GM23248 (cell line): ENCODE measurements around the gene P2RX2. TPM values are rescaled to one million over a fixed set of nuclear protein-coding genes. Genes with fewer than 3 reads are reported as not detected.

Source experiments
- DNase-seq: peaks from one replicate; pipeline ENCODE4 v3.0.0-alpha.2; 2015
- H2AFZ ChIP-seq: fragments of 200-600 bp; sonication (generic); 2 replicates; pipeline ENCODE4 v1.6.1; 2016; ENCODE audit warnings: antibody characterized with exemption
- H3F3A ChIP-seq: fragments of 200-600 bp; sonication (generic); 2 replicates; pipeline ENCODE4 v1.6.1; 2016; ENCODE audit warnings: mild to moderate bottlenecking, antibody characterized with exemption, mixed run types; ENCODE audit not compliant: insufficient read depth
- H3K27ac ChIP-seq: fragments of 200-600 bp; sonication (generic); 2 replicates; pipeline ENCODE4 v1.5.1; 2016; ENCODE audit warnings: mild to moderate bottlenecking
- H3K27me3 ChIP-seq: fragments of 200-600 bp; sonication (generic); replicated peaks from 2 replicates; pipeline ENCODE4 v1.6.1; 2016; ENCODE audit warnings: mild to moderate bottlenecking; ENCODE audit not compliant: insufficient read depth
- H3K36me3 ChIP-seq: fragments of 200-600 bp; sonication (generic); 2 replicates; pipeline ENCODE4 v1.6.1; 2016; ENCODE audit warnings: low read depth, mild to moderate bottlenecking
- H3K4me1 ChIP-seq: fragments of 200-600 bp; sonication (generic); 2 replicates; pipeline ENCODE4 v1.6.1; 2016; ENCODE audit warnings: mild to moderate bottlenecking; ENCODE audit not compliant: insufficient read depth
- H3K4me2 ChIP-seq: fragments of 200-600 bp; sonication (generic); one replicate; pipeline ENCODE4 v1.6.1; 2016; ENCODE audit warnings: mild to moderate bottlenecking; ENCODE audit not compliant: unreplicated experiment
- H3K4me3 ChIP-seq: fragments of 200-600 bp; sonication (generic); 2 replicates; pipeline ENCODE4 v1.5.1; 2016; ENCODE audit warnings: mild to moderate bottlenecking
- H3K79me2 ChIP-seq: fragments of 200-600 bp; sonication (generic); 2 replicates; pipeline ENCODE4 v1.6.1; 2016; ENCODE audit warnings: mild to moderate bottlenecking; ENCODE audit not compliant: insufficient read depth
- H3K9ac ChIP-seq: fragments of 200-600 bp; sonication (generic); 2 replicates; pipeline ENCODE4 v1.6.1; 2016; ENCODE audit warnings: mild to moderate bottlenecking
- H3K9me2 ChIP-seq: fragments of 200-600 bp; sonication (generic); 2 replicates; pipeline ENCODE4 v1.6.1; 2016; ENCODE audit warnings: mixed run types, mild to moderate bottlenecking, moderate library complexity; ENCODE audit not compliant: insufficient read depth
- H3K9me3 ChIP-seq: fragments of 200-600 bp; sonication (generic); one replicate; pipeline ENCODE4 v1.6.1; 2017; ENCODE audit warnings: low read depth
- H4K20me1 ChIP-seq: fragments of 200-600 bp; sonication (generic); 2 replicates; pipeline ENCODE4 v1.6.0; 2016; ENCODE audit not compliant: insufficient read depth
- EZH2 ChIP-seq: fragments of 200-600 bp; sonication (generic); IDR thresholded peaks from 2 replicates; pipeline ENCODE4 v1.6.1; 2018; ENCODE audit warnings: antibody characterized with exemption, mild to moderate bottlenecking; ENCODE audit not compliant: insufficient read depth, poor library complexity, severe bottlenecking
- EZH2phosphoT487 ChIP-seq: fragments of 200-600 bp; sonication (generic); IDR thresholded peaks from 2 replicates; pipeline ENCODE4 v1.6.1; 2018; ENCODE audit warnings: antibody characterized with exemption, moderate library complexity, mild to moderate bottlenecking, low read depth; ENCODE audit not compliant: insufficient read depth
- WGBS, 2 experiments: methylation state at CpG; one replicate each; pipeline ENCODE4 v1.1.6; 2015 to 2017; ENCODE audit warnings: low lambda C conversion rate in 2 of 2, low coverage in 1 of 2; ENCODE audit errors: missing lambda C conversion rate in 2 of 2; 5-methylcytosine and 5-hydroxymethylcytosine counted together
- in situ Hi-C: fragments of 300-500 bp; cut with MboI; formaldehyde crosslinking; loops from 2 replicates; pipeline ENCODE4 v1.15.0; 2020
- polyA plus RNA-seq: library from polyadenylated mRNA; unstranded; fragments of >200 nt; fragmentation: Nextera tagmentation; extraction: Ambion mirVana; gene quantifications from 2 replicates; pipeline ENCODE4 v1.2.1, GENCODE V29; 2016
- total RNA-seq: library from RNA; depleted of rRNA; stranded (reverse); fragments of >200 nt; shearing (Covaris generic); gene quantifications from 2 replicates; pipeline ENCODE4 v1.2.3, GENCODE V29; 2014

Gene P2RX2
- total and polyA plus RNA-seq, 2 experiments from 2014 or later = not detected

DNA sequence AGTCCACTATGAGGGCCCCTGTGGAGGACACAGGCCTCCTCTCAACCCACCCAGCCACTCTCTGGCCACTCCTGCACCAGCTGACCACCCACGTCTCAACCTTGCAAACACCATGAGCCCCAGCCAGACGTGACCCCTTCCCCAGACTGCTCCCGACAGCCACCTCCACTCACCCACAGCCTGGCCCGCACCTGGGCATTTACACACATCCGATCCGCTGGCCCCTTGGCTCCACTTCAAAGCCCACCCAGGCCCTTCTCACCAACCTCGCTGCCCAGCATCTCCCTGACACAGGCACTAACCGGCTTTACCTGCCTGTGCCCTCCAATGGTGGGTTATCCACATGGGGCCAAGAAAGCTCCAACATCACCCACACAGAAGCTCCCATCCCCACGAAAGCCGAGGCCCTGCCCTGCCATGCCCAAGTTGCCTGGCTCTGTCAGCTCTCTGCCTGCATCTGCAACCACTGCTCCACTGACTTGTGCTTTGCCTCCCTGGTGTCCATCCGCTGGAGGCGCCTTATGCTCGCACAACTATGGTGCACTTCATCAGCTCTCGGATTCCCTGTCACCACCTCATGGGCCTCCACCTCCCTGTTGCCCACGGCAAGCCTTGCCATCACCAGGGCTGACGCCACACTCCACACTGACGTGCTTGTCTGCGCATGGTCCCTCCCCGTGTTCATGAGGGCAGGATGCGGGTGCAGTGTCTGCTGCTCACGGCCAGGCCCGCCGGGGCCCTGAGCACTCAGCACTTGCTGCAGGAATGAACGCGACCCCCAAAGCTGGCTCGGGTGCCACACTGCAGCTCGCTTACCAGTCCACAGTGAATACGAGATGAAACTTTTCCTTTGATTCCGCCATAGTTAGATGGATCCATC lies 16.7 kb downstream of the P2RX2 start:
- in situ Hi-C loops = no loop called here
- WGBS, 2 experiments = 97% methylated on average over 29 of the region's 29 CpGs
- H3K9me2 ChIP-seq = no peaks in the 10 kb centered on the region
- no peak overlapping the region for H3K4me2 ChIP-seq
- no peaks in the 10 kb centered on the region; the same call in 1 of the 2 replicates for H3K36me3 ChIP-seq
- H4K20me1 ChIP-seq = no peaks in the 10 kb centered on the region
- H3F3A ChIP-seq = no peaks in the 10 kb centered on the region
- H3K4me1 ChIP-seq = no peaks in the 10 kb centered on the region
- no peak overlapping the region for H3K27ac ChIP-seq
- no peak overlapping the region for H3K4me3 ChIP-seq
- no peaks in the 10 kb centered on the region for H3K9me3 ChIP-seq
- TF ChIP-seq EZH2 (no peak), EZH2phosphoT487 (no peak)
- H3K79me2 ChIP-seq = no peaks in the 10 kb centered on the region
- DNase-seq = no peak
- H3K9ac ChIP-seq = no peak overlapping the region
- H3K27me3 ChIP-seq = no peaks in the 10 kb centered on the region
- H2AFZ ChIP-seq = no peak overlapping the region

DNA sequence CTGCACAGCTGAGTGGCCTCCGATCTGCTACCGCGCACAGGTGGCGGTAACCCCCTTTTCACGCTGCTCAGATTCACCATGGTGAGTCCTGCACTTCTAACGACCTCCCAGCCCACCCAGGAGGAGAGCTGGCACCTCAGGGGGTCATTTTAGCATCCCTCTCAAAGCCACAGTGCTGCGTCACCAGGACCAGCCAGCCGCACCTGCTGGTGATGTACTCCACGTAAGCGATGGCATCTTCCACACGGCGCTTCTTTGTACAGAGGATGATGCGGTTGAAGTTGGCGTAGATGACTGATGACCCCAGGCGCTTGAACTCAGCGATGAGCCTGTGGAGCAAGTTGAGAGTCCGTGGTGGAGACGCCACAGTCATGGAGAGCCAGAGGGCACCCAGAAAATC lies 19.2 kb downstream of the P2RX2 start:
- TF ChIP-seq EZH2phosphoT487 (no peak), EZH2 (no peak)
- Histone ChIP-seq H3K27me3 (no peaks in the 10 kb centered on the region), H3K4me2 (no peak overlapping the region), H3K79me2 (no peaks in the 10 kb centered on the region), H3K9ac (no peak overlapping the region), H3K4me1 (no peaks in the 10 kb centered on the region), H3K27ac (no peak overlapping the region), H3K4me3 (no peak overlapping the region), H2AFZ (no peak overlapping the region), H3F3A (no peaks in the 10 kb centered on the region), H3K9me2 (no peaks in the 10 kb centered on the region), H3K9me3 (no peaks in the 10 kb centered on the region), H4K20me1 (no peaks in the 10 kb centered on the region), H3K36me3 (no peaks in the 10 kb centered on the region)
- no peak for DNase-seq
- WGBS, 2 experiments = 90 to 91% methylated on average over 17 to 18 of the region's 18 CpGs
- in situ Hi-C loops = no loop called here

GRCh38 chr12:132638541-132639408 lies 20.2 kb downstream of the P2RX2 start:
- Histone ChIP-seq H2AFZ (no peak overlapping the region), H4K20me1 (no peaks in the 10 kb centered on the region), H3K4me3 (no peak overlapping the region), H3K9me2 (no peaks in the 10 kb centered on the region), H3K4me2 (no peak overlapping the region), H3F3A (no peaks in the 10 kb centered on the region), H3K27me3 (no peaks in the 10 kb centered on the region), H3K79me2 (no peaks in the 10 kb centered on the region), H3K9me3 (no peaks in the 10 kb centered on the region), H3K4me1 (no peaks in the 10 kb centered on the region), H3K36me3 (no peaks in the 10 kb centered on the region), H3K9ac (no peak overlapping the region), H3K27ac (no peak overlapping the region)
- TF ChIP-seq EZH2 (no peak), EZH2phosphoT487 (no peak)
- peak; percentile 77 for DNase-seq
- WGBS, 2 experiments = 77 to 81% methylated on average over 25 of the region's 25 CpGs
- in situ Hi-C loops = no loop called here

- no peaks in the 10 kb centered on the region for H3K9me3 ChIP-seq
- TF ChIP-seq EZH2phosphoT487 (no peak), EZH2 (no peak)
- H2AFZ ChIP-seq = no peak overlapping the region
- H3F3A ChIP-seq = no peaks in the 10 kb centered on the region
- WGBS, 2 experiments = 89 to 93% methylated on average over 12 of the region's 12 CpGs
- no peak overlapping the region for H3K4me2 ChIP-seq
- H3K9me2 ChIP-seq = no peaks in the 10 kb centered on the region
- H3K4me3 ChIP-seq = no peak overlapping the region
- no peaks in the 10 kb centered on the region for H3K36me3 ChIP-seq
- H3K27me3 ChIP-seq = no peaks in the 10 kb centered on the region
- H3K4me1 ChIP-seq = no peaks in the 10 kb centered on the region
- H3K27ac ChIP-seq = no peak overlapping the region
- H3K9ac ChIP-seq = no peak overlapping the region
- no peaks in the 10 kb centered on the region for H3K79me2 ChIP-seq
- no peaks in the 10 kb centered on the region for H4K20me1 ChIP-seq
- DNase-seq = no peak
- in situ Hi-C loops = no loop called here
Observed at GRCh38 chr12:132639956-132640520, 21.5 kb downstream of the P2RX2 start.
